CD4-positive, alpha-beta T cell (primary cell): ENCODE measurements around the gene MTG2. TPM values are rescaled to one million over a fixed set of nuclear protein-coding genes. Genes with fewer than 3 reads are reported as not detected.

Experiments
- ATAC-seq: fragments of 200-7000 bp; cut with Tn5 transposase; one replicate; pipeline ENCODE4 v1.10.0; 2022; ENCODE audit warnings: mild to moderate bottlenecking; ENCODE audit not compliant: poor library complexity
- CTCF ChIA-PET: fragments of 350-600 bp; sonication (Branson Sonifier 250); formaldehyde crosslinking; loops from one replicate; lab custom pipeline; 2021; ENCODE audit warnings: antibody characterized with exemption, inconsistent platforms; lab: Charles Lee
- POLR2A ChIA-PET: fragments of 350-600 bp; sonication (Branson Sonifier 250); formaldehyde crosslinking; loops from one replicate; lab custom pipeline; 2021; ENCODE audit warnings: antibody characterized with exemption, inconsistent platforms; lab: Charles Lee
- DNase-seq, 14 experiments: peaks; one replicate each; pipeline ENCODE4 v3.0.0-alpha.2; 2013 to 2020; ENCODE audit warnings: mixed read lengths in 2 of 14
- H3K27ac ChIP-seq, 2 donors: one replicate each; pipeline versions ENCODE4 v1.5.1 to v1.7.0; 2013; ENCODE audit warnings: low read length in 2 of 2, low read depth in 1 of 2, mild to moderate bottlenecking in 1 of 2
- H3K27me3 ChIP-seq, 2 experiments: 1 replicate in 1 of 2; 2 replicates in 1 of 2; pipeline versions ENCODE4 v1.6.1 to v1.7.0; 2013; ENCODE audit warnings: low read length in 2 of 2, control low read depth in 1 of 2, mild to moderate bottlenecking in 1 of 2, moderate library complexity in 1 of 2; ENCODE audit not compliant: insufficient read depth in 2 of 2, control insufficient read depth in 1 of 2
- H3K36me3 ChIP-seq: one replicate; pipeline ENCODE4 v1.6.1; 2013; ENCODE audit warnings: low read length, control low read depth; ENCODE audit not compliant: insufficient read depth
- H3K4me1 ChIP-seq: one replicate; pipeline ENCODE4 v1.6.1; 2013; ENCODE audit warnings: low read length, control low read depth; ENCODE audit not compliant: insufficient read depth
- H3K4me3 ChIP-seq: one replicate; pipeline ENCODE4 v1.5.1; 2013; ENCODE audit warnings: mild to moderate bottlenecking, low read length, moderate library complexity
- H3K9me3 ChIP-seq, 2 experiments: 1 replicate in 1 of 2; 2 replicates in 1 of 2; pipeline versions ENCODE4 v1.6.1 to v1.7.0; 2013; ENCODE audit warnings: low read length in 2 of 2, mild to moderate bottlenecking in 2 of 2, control low read depth in 1 of 2, moderate library complexity in 1 of 2; ENCODE audit not compliant: control insufficient read depth in 1 of 2, insufficient read depth in 1 of 2
- H3K27ac Mint-ChIP-seq: one replicate; pipeline ENCODE4 v1.8.0; 2020; ENCODE audit warnings: mixed read lengths
- H3K27me3 Mint-ChIP-seq: one replicate; pipeline ENCODE4 v1.8.0; 2021; ENCODE audit warnings: mixed read lengths
- H3K36me3 Mint-ChIP-seq: one replicate; pipeline ENCODE4 v1.8.0; 2021; ENCODE audit warnings: low read depth, mixed read lengths
- H3K4me1 Mint-ChIP-seq: one replicate; pipeline ENCODE4 v1.8.0; 2021; ENCODE audit warnings: low read depth, mixed read lengths
- H3K4me3 Mint-ChIP-seq: one replicate; pipeline ENCODE4 v1.8.0; 2020; ENCODE audit warnings: mild to moderate bottlenecking, mixed read lengths
- H3K9me3 Mint-ChIP-seq: one replicate; pipeline ENCODE4 v1.8.0; 2020; ENCODE audit warnings: mixed read lengths
- CTCF ChIP-seq: fragments of 200-600 bp; IDR thresholded peaks from one replicate; pipeline ENCODE4 v1.8.0; 2022; ENCODE audit warnings: antibody characterized with exemption, mild to moderate bottlenecking
- intact Hi-C, 2 experiments: fragments of 100-400 bp; cut with DNase I in 1 of 2; cut with micrococcal nuclease in 1 of 2; formaldehyde crosslinking; loops; one replicate each; pipeline versions ENCODE4 v1.15.1 to v1.9.0; 2023 to 2025; cut with DNase I, micrococcal nuclease
- total RNA-seq, 174 experiments: library from RNA in 2 of 174; stranded (reverse) in 2 of 174; gene quantifications; one replicate each; pipeline ENCODE4 v1.2.3 and lab custom pipeline; 2021 to 2026

MTG2 gene
- total RNA-seq, 2 experiments from 2014 or later = 9.5 to 9.9 TPM

- Mint-ChIP-seq H3K27ac (no peak overlapping the region), H3K4me3 (peak overlapping the region; percentile 42), H3K4me1 (peaks cover 33% of the 10 kb centered on the region), H3K36me3 (peaks cover 11% of the 10 kb centered on the region), H3K27me3 (peaks cover 9% of the 10 kb centered on the region), H3K9me3 (no peaks in the 10 kb centered on the region)
- TF ChIP-seq CTCF = no peak
- ChIA-PET CTCF (interaction anchor here (1.0 kb wide), 1 partner anchor 65 kb away, joined by 3 read pairs; no protein-coding TSS in a partner anchor), POLR2A (interaction anchor here (0.6 to 1.8 kb wide), 5 partner anchors 10 to 171 kb away, joined by 3 to 8 read pairs (median 4); partner anchors contain the start of genes LSM14B, MTG2, SS18L1 and TAF4)
- intact Hi-C loops = loop anchor here in 1 of 2 experiments (1.0 to 5.0 kb wide), 6 partner anchors 16 to 980 kb away; partner anchors contain the start of genes CABLES2, HRH3, LSM14B and MTG2
- no peak for ATAC-seq
- peak in 1 of 14 experiments; percentile 41 for DNase-seq
- H3K36me3 ChIP-seq = no peaks in the 10 kb centered on the region
- peaks cover 36% of the 10 kb centered on the region for H3K4me1 ChIP-seq
- H3K4me3 ChIP-seq = no peak overlapping the region
- peaks cover 0 to 17% of the 10 kb centered on the region in 2 experiments for H3K9me3 ChIP-seq
- no peaks in the 10 kb centered on the region for H3K27me3 ChIP-seq
- H3K27ac ChIP-seq = no peak overlapping the region
Measured at GRCh38 chr20:62236766-62237513, 54.1 kb downstream of the MTG2 start.

GRCh38 chr20:62237514-62237800 is 54.6 kb downstream of the MTG2 start:
- peaks cover 0 to 13% of the 10 kb centered on the region in 2 experiments for H3K9me3 ChIP-seq
- H3K27ac ChIP-seq = peak overlapping the region; percentile 32 to 57
- ATAC-seq (no peak), DNase-seq (no peak)
- Mint-ChIP-seq H3K4me1 (peaks cover 37% of the 10 kb centered on the region), H3K9me3 (no peaks in the 10 kb centered on the region), H3K27me3 (peaks cover 9% of the 10 kb centered on the region), H3K27ac (peak overlapping the region; percentile 95), H3K4me3 (peak overlapping the region; percentile 92), H3K36me3 (peaks cover 15% of the 10 kb centered on the region)
- intact Hi-C loops = loop anchor here in 1 of 2 experiments (1.0 to 5.0 kb wide), 6 partner anchors 17 to 980 kb away; partner anchors contain the start of genes CABLES2, HRH3, LSM14B and MTG2
- POLR2A ChIA-PET = interaction anchor here (0.6 to 1.8 kb wide), 5 partner anchors 9 to 172 kb away, joined by 3 to 8 read pairs (median 4); partner anchors contain the start of genes LSM14B, MTG2, SS18L1 and TAF4
- TF ChIP-seq CTCF = no peak
- H3K4me1 ChIP-seq = peaks cover 36% of the 10 kb centered on the region
- H3K4me3 ChIP-seq = peak overlapping the region; percentile 36
- H3K36me3 ChIP-seq = peaks cover under 1% of the 10 kb centered on the region
- H3K27me3 ChIP-seq = no peaks in the 10 kb centered on the region
- CTCF ChIA-PET = interaction anchor here (1.0 kb wide), 1 partner anchor 65 kb away, joined by 3 read pairs; no protein-coding TSS in a partner anchor

GRCh38 chr20:62237801-62238568 is 55.2 kb downstream of the MTG2 start, which contains the start of gene OSBPL2:
OSBPL2 (plus strand) TSS chr20:62238521; CDS start chr20:62256185, 17,664 bp downstream.
- peaks cover 43% of the 10 kb centered on the region for H3K4me1 Mint-ChIP-seq
- no peaks in the 10 kb centered on the region for H3K27me3 ChIP-seq
- H3K4me3 ChIP-seq = peak within 1 kb of the TSS; percentile 64
- H3K36me3 Mint-ChIP-seq = peaks cover 19% of the 10 kb centered on the region
- H3K9me3 ChIP-seq = peaks cover 0 to 13% of the 10 kb centered on the region in 2 experiments
- peak; percentile 100 for DNase-seq
- H3K4me3 Mint-ChIP-seq = peak within 1 kb of the TSS; percentile 92
- peaks cover 6% of the 10 kb centered on the region for H3K36me3 ChIP-seq
- ChIA-PET POLR2A (interaction anchor here (0.6 to 1.8 kb wide), 6 partner anchors 8 to 172 kb away, joined by 3 to 8 read pairs (median 6); partner anchors contain the start of genes ADRM1, LSM14B, MTG2 and SS18L1), CTCF (interaction anchor here (1.0 kb wide), 1 partner anchor 64 kb away, joined by 3 read pairs; no protein-coding TSS in a partner anchor)
- no peaks in the 10 kb centered on the region for H3K9me3 Mint-ChIP-seq
- peaks cover 36% of the 10 kb centered on the region for H3K4me1 ChIP-seq
- TF ChIP-seq CTCF = no peak
- H3K27ac ChIP-seq = peak within 1 kb of the TSS; percentile 32 to 57
- H3K27me3 Mint-ChIP-seq = peaks cover 9% of the 10 kb centered on the region
- intact Hi-C loops = loop anchor here (1.0 to 5.0 kb wide), 8 partner anchors 17 to 979 kb away; partner anchors contain the start of genes ADRM1 (in 2 of the 2), MTG2 (in 2 of the 2), CABLES2 (in 1 of the 2) and HRH3 (in 1 of the 2)
- H3K27ac Mint-ChIP-seq = peak within 1 kb of the TSS; percentile 95
- ATAC-seq = peak; percentile 98
